Measurements from ENCODE around the gene MMP17.

GRCh38 chr12:131797588-131797934, 30.6 kb upstream of the MMP17 start:
- no peak for TF ChIP-seq TAF1 (IDR thresholded peaks at IDR 0.05; ENCODE audit: borderline replicate concordance, insufficient read depth, low read length)
- TF ChIP-seq POLR2AphosphoS5 (IDR thresholded peaks at IDR 0.05; ENCODE audit: low read depth, low read length) = no peak
- no peak for TF ChIP-seq REST (IDR thresholded peaks at IDR 0.05; ENCODE audit: insufficient read depth in 1 of 2, low read depth in 2 of 2, low read length in 2 of 2)
- no peak for TF ChIP-seq SIN3A (IDR thresholded peaks at IDR 0.05; ENCODE audit: borderline replicate concordance, insufficient read depth, low read length)

Measured in PFSK-1 (cell line).